Measurements from ENCODE around the gene TAGAP. TPM values are rescaled to one million over a fixed set of nuclear protein-coding genes. Genes with fewer than 3 reads are reported as not detected.
A peak's percentile ranks its signal among the peaks of the same experiment; 100 is the strongest.

Gene TAGAP, protein sequence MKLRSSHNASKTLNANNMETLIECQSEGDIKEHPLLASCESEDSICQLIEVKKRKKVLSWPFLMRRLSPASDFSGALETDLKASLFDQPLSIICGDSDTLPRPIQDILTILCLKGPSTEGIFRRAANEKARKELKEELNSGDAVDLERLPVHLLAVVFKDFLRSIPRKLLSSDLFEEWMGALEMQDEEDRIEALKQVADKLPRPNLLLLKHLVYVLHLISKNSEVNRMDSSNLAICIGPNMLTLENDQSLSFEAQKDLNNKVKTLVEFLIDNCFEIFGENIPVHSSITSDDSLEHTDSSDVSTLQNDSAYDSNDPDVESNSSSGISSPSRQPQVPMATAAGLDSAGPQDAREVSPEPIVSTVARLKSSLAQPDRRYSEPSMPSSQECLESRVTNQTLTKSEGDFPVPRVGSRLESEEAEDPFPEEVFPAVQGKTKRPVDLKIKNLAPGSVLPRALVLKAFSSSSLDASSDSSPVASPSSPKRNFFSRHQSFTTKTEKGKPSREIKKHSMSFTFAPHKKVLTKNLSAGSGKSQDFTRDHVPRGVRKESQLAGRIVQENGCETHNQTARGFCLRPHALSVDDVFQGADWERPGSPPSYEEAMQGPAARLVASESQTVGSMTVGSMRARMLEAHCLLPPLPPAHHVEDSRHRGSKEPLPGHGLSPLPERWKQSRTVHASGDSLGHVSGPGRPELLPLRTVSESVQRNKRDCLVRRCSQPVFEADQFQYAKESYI
- total RNA-seq (100 to 1,000 TPM; 160 to 161 TPM), polyA plus RNA-seq (100 to 1,000 TPM; 215 to 276 TPM)

DNA sequence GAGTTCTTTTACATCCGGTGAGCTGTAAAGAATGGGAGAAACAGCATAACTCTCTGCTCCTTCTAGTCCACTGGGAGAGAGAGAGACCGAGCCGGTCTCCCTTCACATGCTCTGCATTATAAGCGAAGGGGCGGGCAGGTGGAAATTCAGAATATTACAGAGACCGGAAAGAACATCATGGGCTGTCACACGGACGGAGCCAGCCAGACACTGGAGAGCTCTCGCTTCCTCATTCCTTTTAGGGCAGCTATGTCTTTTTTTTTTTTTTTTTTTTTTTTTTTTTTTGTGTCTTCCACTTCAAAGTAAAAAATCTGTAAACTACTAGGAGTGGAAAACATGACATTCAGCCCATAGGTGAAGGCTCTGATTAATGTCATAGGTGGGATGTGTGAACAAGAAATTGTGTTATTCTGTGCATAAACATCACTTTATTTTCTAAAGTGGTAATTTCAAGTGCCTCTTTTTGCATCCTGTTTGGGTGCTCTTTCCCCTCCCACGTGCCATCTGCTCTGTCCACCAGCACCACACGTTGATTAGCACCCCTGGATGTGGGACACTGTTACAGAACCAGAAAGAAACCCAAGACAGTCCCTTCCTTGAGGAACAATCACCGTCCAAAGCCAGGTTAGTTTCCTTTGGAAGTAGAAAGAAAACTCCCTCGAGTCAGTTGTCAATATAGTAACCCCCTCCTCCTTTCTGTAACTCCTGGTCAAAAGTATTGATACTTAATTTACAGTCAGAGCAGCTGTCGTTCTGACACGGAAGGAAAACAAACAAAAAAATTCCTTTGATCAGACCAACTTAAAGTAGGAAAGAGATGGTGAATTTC, at the start of gene TAGAP:
TSS of gene TAGAP (minus strand) at position 93 of the 829 bp plus-strand sequence. CDS start 845 bp downstream, outside the sequence.
- peak within 1 kb of the TSS; percentile 77 to 79 for H3K4me3 ChIP-seq (ENCODE audit: low read length in 2 of 2)
- peak; percentile 86 to 96 (median 91) for DNase-seq
- Mint-ChIP-seq H3K36me3 (peaks cover 48% of the 10 kb centered on the region in 2 donors), H3K9me3 (peaks cover 0 to 3% (median 0%) of the 10 kb centered on the region in 8 donors), H3K4me3 (peak within 1 kb of the TSS; percentile 99 to 100 (median 100)), H3K27ac (peak within 1 kb of the TSS; percentile 98 to 100 (median 99)), H3K27me3 (peaks cover 0 to 2% of the 10 kb centered on the region in 2 donors), H3K4me1 (peaks cover 37 to 76% (median 55%) of the 10 kb centered on the region in 4 donors)
- peaks cover 29% of the 10 kb centered on the region for H3K36me3 ChIP-seq (ENCODE audit: insufficient read depth, low read length)
- H3K27ac ChIP-seq (ENCODE audit: low read depth, low read length): peak within 1 kb of the TSS; percentile 82
- H3K4me1 ChIP-seq (ENCODE audit: insufficient read depth, low read length): peaks cover 50% of the 10 kb centered on the region
- CTCF ChIA-PET (ENCODE audit: partially characterized antibody): interaction anchor here (0.7 to 14.2 kb wide), 15 partner anchors 8 to 89 kb away, joined by 3 to 333 read pairs (median 7); no protein-coding TSS in a partner anchor
- POLR2A ChIA-PET (ENCODE audit: partially characterized antibody): interaction anchor here (0.6 to 17.5 kb wide), 23 partner anchors 8 to 481 kb away, joined by 3 to 651 read pairs (median 6); partner anchors contain the start of genes EZR and RSPH3
- intact Hi-C loops (cut with micrococcal nuclease): loop anchor here (5.0 kb wide), 1 partner anchor 193 kb away; no protein-coding TSS in a partner anchor
- no peaks in the 10 kb centered on the region for H3K27me3 ChIP-seq (ENCODE audit: insufficient read depth, low read length)
- H3K9me3 ChIP-seq (ENCODE audit: control insufficient read depth in 1 of 2, low read length in 2 of 2): no peaks in the 10 kb centered on the region

DNA sequence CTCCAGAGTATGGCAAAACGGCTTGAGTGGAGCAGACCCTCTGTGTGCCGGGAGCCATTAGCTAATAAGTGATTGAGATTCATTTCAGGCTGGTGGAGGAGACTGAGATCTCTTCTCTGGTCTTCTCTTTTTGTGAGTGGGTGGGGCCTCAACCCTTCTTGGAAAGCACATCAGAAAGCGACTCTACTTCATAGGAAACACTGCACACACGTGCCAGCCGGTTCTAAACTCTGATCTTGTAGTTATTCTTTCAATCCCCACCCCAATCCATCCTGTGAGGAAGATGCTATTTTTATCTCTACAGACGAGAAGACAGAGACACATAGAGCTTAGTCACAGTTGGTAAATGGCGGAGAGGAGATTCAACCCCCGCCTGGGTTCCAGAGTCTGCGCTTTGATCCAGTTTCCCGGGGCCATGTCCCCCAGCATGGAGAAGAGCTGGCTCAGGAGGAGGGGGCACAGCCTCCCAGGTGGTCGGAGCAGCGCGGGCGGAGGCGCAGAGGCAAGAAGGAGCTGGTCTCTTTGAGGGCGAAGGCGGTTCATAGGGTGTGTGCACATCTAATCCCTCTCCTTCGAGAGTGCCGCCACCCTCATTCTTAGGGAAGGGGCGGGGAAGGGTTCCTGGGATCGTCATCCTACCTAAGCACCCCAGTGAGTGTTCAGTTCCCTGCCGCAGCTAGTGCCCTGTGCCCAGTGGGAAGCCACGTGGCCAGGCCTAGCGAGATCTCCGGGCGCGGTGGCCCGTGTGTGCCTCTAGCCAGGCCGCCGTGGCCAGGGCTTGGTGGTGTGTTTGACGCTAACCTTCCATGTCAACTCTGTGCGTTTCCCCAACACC, 49.0 kb upstream of the TAGAP start:
- no peak overlapping the region for H3K27ac ChIP-seq (ENCODE audit: low read depth, low read length)
- no peaks in the 10 kb centered on the region for H3K36me3 ChIP-seq (ENCODE audit: insufficient read depth, low read length)
- no peaks in the 10 kb centered on the region for H3K9me3 Mint-ChIP-seq
- H3K4me3 Mint-ChIP-seq: peak overlapping the region in 6 of 8 donors; percentile 23 to 79 (median 66)
- CTCF ChIA-PET (ENCODE audit: partially characterized antibody): interaction anchor here (0.9 to 3.9 kb wide), 11 partner anchors 10 to 84 kb away, joined by 3 to 21 read pairs (median 4); partner anchors contain the start of gene TAGAP
- no peaks in the 10 kb centered on the region for H3K27me3 ChIP-seq (ENCODE audit: insufficient read depth, low read length)
- peaks cover 26 to 48% (median 37%) of the 10 kb centered on the region in 4 donors for H3K4me1 Mint-ChIP-seq
- no peaks in the 10 kb centered on the region for H3K36me3 Mint-ChIP-seq
- no peaks in the 10 kb centered on the region for H3K9me3 ChIP-seq (ENCODE audit: control insufficient read depth in 1 of 2, low read length in 2 of 2)
- intact Hi-C loops (cut with micrococcal nuclease): loop anchor here (2.0 kb wide), 1 partner anchor 15 kb away; no protein-coding TSS in a partner anchor
- H3K4me1 ChIP-seq (ENCODE audit: insufficient read depth, low read length): peaks cover 41% of the 10 kb centered on the region
- POLR2A ChIA-PET (ENCODE audit: partially characterized antibody): interaction anchor here (0.7 to 19.6 kb wide), 8 partner anchors 10 to 86 kb away, joined by 3 to 646 read pairs (median 7); partner anchors contain the start of gene TAGAP
- H3K27ac Mint-ChIP-seq: peak overlapping the region; percentile 58 to 91 (median 90)
- H3K4me3 ChIP-seq (ENCODE audit: low read length in 2 of 2): no peak overlapping the region
- H3K27me3 Mint-ChIP-seq: no peaks in the 10 kb centered on the region
- no peak for DNase-seq

DNA sequence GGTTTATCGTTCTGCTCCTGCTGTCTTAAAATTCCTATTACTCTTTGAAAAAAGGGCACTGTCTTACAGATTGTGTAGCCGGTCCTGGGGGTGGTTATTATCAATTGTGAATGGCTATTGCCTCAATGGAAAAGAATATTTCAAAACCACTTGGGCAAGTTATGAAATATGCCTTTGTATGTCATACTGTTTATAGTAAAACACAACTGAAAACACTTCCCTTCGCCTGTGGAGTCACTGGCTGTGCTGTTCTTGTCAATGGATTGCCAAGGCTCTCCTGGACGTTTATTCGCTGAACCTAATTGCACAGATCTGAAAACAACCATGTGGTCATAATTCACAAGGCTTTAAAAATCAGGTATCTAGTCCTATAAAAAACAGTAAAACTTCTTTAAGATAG, 47.8 kb upstream of the TAGAP start:
- Histone ChIP-seq H3K36me3 (ENCODE audit: insufficient read depth, low read length) (no peaks in the 10 kb centered on the region), H3K27ac (ENCODE audit: low read depth, low read length) (no peak overlapping the region), H3K9me3 (ENCODE audit: control insufficient read depth in 1 of 2, low read length in 2 of 2) (no peaks in the 10 kb centered on the region), H3K4me1 (ENCODE audit: insufficient read depth, low read length) (peaks cover 29% of the 10 kb centered on the region), H3K27me3 (ENCODE audit: insufficient read depth, low read length) (no peaks in the 10 kb centered on the region), H3K4me3 (ENCODE audit: low read length in 2 of 2) (no peak overlapping the region)
- H3K27me3 Mint-ChIP-seq: no peaks in the 10 kb centered on the region
- no peaks in the 10 kb centered on the region for H3K9me3 Mint-ChIP-seq
- intact Hi-C loops (cut with micrococcal nuclease): loop anchor here (2.0 kb wide), 1 partner anchor 14 kb away; no protein-coding TSS in a partner anchor
- H3K27ac Mint-ChIP-seq: peak overlapping the region in 1 of 7 donors; percentile 37
- DNase-seq: no peak
- H3K4me3 Mint-ChIP-seq: no peak overlapping the region
- ChIA-PET CTCF (ENCODE audit: partially characterized antibody) (interaction anchor here (1.3 to 3.9 kb wide), 2 partner anchors 10 to 11 kb away, joined by 4 to 21 read pairs; no protein-coding TSS in a partner anchor), POLR2A (ENCODE audit: partially characterized antibody) (interaction anchor here (5.2 to 19.6 kb wide), 2 partner anchors 28 to 50 kb away, joined by 61 to 646 read pairs; partner anchors contain the start of gene TAGAP)
- H3K4me1 Mint-ChIP-seq: peaks cover 18 to 38% (median 28%) of the 10 kb centered on the region in 4 donors
- H3K36me3 Mint-ChIP-seq: no peaks in the 10 kb centered on the region

DNA sequence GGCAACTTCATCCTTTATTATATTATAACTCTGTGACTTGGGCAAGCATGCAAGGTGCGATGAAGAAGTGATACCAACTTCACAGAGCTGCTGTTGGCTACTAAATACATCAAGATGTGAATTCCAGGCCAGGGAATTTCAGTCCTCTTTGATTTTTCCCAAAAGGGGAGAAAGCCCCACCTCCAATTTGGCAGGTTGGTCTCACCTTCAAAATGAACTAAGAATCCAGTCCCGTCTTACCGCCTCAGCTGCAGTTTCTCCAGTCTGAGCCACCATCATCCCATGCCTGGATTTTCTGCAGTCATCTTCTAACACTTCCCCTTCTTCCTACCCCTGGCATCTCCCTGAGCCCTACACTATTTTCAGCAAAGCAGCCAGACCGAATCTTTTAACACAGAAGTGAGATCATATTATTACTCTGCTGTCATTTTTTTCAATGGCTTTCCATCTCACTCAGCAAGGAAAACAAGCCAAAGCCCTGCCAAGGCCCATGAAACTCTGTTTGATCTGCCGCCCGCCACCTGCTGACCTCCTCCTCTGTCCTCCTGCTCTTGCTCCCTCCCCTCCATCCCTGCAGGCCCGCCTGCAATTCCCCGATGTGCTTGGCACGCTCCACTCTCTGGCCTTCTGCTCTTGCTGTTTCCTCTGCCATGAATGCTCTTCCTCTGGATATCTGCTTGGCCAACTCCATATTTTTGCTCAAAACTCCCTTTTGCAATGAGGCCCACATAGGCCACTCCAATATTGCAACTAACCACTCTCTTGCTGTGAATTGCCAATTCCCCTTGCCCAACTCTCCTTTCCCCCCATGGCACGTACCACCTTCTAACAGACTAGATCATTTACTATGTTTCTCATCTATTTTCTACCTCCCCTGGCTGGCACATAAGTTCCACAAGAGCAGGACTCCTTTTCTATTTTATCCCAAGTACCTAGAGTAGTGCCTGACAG, 46.0 kb upstream of the TAGAP start:
- Mint-ChIP-seq H3K27me3 (no peaks in the 10 kb centered on the region), H3K36me3 (no peaks in the 10 kb centered on the region), H3K9me3 (no peaks in the 10 kb centered on the region), H3K4me1 (peaks cover 14 to 24% (median 18%) of the 10 kb centered on the region in 4 donors), H3K4me3 (no peak overlapping the region), H3K27ac (peak overlapping the region in 2 of 7 donors; percentile 2 to 14)
- H3K4me3 ChIP-seq (ENCODE audit: low read length in 2 of 2): no peak overlapping the region
- no peaks in the 10 kb centered on the region for H3K27me3 ChIP-seq (ENCODE audit: insufficient read depth, low read length)
- no peaks in the 10 kb centered on the region for H3K36me3 ChIP-seq (ENCODE audit: insufficient read depth, low read length)
- CTCF ChIA-PET (ENCODE audit: partially characterized antibody): no interaction called here
- POLR2A ChIA-PET (ENCODE audit: partially characterized antibody): interaction anchor here (1.2 kb wide), 1 partner anchor 46 kb away, joined by 4 read pairs; the partner anchor contains the start of gene TAGAP
- H3K9me3 ChIP-seq (ENCODE audit: control insufficient read depth in 1 of 2, low read length in 2 of 2): no peaks in the 10 kb centered on the region
- no peak overlapping the region for H3K27ac ChIP-seq (ENCODE audit: low read depth, low read length)
- DNase-seq: no peak
- peaks cover 23% of the 10 kb centered on the region for H3K4me1 ChIP-seq (ENCODE audit: insufficient read depth, low read length)
- intact Hi-C loops (cut with micrococcal nuclease): no loop called here

DNA sequence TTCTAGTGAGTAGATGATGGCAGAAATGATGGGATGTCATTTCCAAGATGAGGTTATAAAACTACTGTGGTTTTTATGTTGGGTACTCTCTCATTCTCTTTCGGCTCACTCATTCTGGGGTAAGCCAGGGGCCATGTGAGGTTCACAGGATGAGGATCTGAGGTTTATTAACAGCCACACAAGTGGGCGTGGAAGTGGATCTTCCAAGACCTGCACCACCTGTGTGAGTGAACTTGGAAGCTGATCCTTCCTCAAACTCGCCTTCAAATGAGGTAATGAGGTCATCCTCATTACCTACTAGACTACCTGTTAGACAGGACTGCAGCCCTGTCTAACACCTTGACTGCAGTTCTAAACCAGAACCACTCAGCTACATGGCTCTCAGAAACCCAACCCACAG, 45.1 kb upstream of the TAGAP start:
- Mint-ChIP-seq H3K9me3 (no peaks in the 10 kb centered on the region), H3K27ac (no peak overlapping the region), H3K36me3 (no peaks in the 10 kb centered on the region), H3K4me1 (peaks cover 11 to 15% (median 13%) of the 10 kb centered on the region in 4 donors), H3K27me3 (no peaks in the 10 kb centered on the region), H3K4me3 (no peak overlapping the region)
- CTCF ChIA-PET (ENCODE audit: partially characterized antibody): interaction anchor here (1.5 kb wide), 1 partner anchor 18 kb away, joined by 4 read pairs; no protein-coding TSS in a partner anchor
- H3K4me3 ChIP-seq (ENCODE audit: low read length in 2 of 2): no peak overlapping the region
- H3K9me3 ChIP-seq (ENCODE audit: control insufficient read depth in 1 of 2, low read length in 2 of 2): no peaks in the 10 kb centered on the region
- H3K27ac ChIP-seq (ENCODE audit: low read depth, low read length): no peak overlapping the region
- POLR2A ChIA-PET (ENCODE audit: partially characterized antibody): interaction anchor here (1.2 to 2.5 kb wide), 2 partner anchors 28 to 45 kb away, joined by 4 to 9 read pairs; partner anchors contain the start of gene TAGAP
- DNase-seq: no peak
- peaks cover 16% of the 10 kb centered on the region for H3K4me1 ChIP-seq (ENCODE audit: insufficient read depth, low read length)
- no peaks in the 10 kb centered on the region for H3K27me3 ChIP-seq (ENCODE audit: insufficient read depth, low read length)
- intact Hi-C loops (cut with micrococcal nuclease): no loop called here
- no peaks in the 10 kb centered on the region for H3K36me3 ChIP-seq (ENCODE audit: insufficient read depth, low read length)

Measured in CD4-positive, alpha-beta memory T cell (primary cell).